Neuron (in vitro differentiated cells): ENCODE data around the gene NTF3.

ENCODE experiments used
- H2AFZ ChIP-seq: one replicate; pipeline ENCODE4 v1.6.1; 2013; ENCODE audit warnings: low read depth, mild to moderate bottlenecking, inconsistent platforms, low read length, moderate library complexity
- H3K27me3 ChIP-seq: one replicate; pipeline ENCODE4 v1.6.1; 2013; ENCODE audit warnings: low read length; ENCODE audit not compliant: insufficient read depth
- H3K36me3 ChIP-seq: one replicate; pipeline ENCODE4 v1.6.1; 2013; ENCODE audit warnings: low read length; ENCODE audit not compliant: insufficient read depth
- H3K4me1 ChIP-seq: one replicate; pipeline ENCODE4 v1.6.1; 2013; ENCODE audit warnings: low read length; ENCODE audit not compliant: insufficient read depth
- H3K4me3 ChIP-seq: 2 replicates; pipeline ENCODE4 v1.5.1; 2013; ENCODE audit warnings: mild to moderate bottlenecking, low read length, moderate library complexity
- H3K9me3 ChIP-seq: one replicate; pipeline ENCODE4 v1.6.1; 2013; ENCODE audit warnings: low read length

The NTF3 gene

GRCh38 chr12:5437182-5437583 is 5.3 kb downstream of the NTF3 start:
- Histone ChIP-seq H3K9me3 (no peaks in the 10 kb centered on the region), H3K27me3 (peaks cover 42% of the 10 kb centered on the region), H3K4me1 (peaks cover 22% of the 10 kb centered on the region), H3K36me3 (no peaks in the 10 kb centered on the region), H3K4me3 (no peak overlapping the region), H2AFZ (no peak overlapping the region)

GRCh38 chr12:5437589-5437988 is 5.7 kb downstream of the NTF3 start:
- H2AFZ ChIP-seq: no peak overlapping the region
- H3K9me3 ChIP-seq: no peaks in the 10 kb centered on the region
- peaks cover 18% of the 10 kb centered on the region for H3K4me1 ChIP-seq
- H3K36me3 ChIP-seq: no peaks in the 10 kb centered on the region
- peaks cover 38% of the 10 kb centered on the region for H3K27me3 ChIP-seq
- H3K4me3 ChIP-seq: no peak overlapping the region

- Histone ChIP-seq H3K36me3 (no peaks in the 10 kb centered on the region), H2AFZ (no peak overlapping the region), H3K27me3 (peaks cover 28% of the 10 kb centered on the region), H3K9me3 (no peaks in the 10 kb centered on the region), H3K4me3 (no peak overlapping the region), H3K4me1 (peaks cover 7% of the 10 kb centered on the region)
These were observed 6.8 kb downstream of the NTF3 start for GRCh38 chr12:5438671-5439200.

GRCh38 chr12:5439371-5439771 is 7.5 kb downstream of the NTF3 start:
- peaks cover 21% of the 10 kb centered on the region for H3K27me3 ChIP-seq
- no peaks in the 10 kb centered on the region for H3K36me3 ChIP-seq
- H3K9me3 ChIP-seq: no peaks in the 10 kb centered on the region
- peaks cover 4% of the 10 kb centered on the region for H3K4me1 ChIP-seq
- H2AFZ ChIP-seq: no peak overlapping the region
- no peak overlapping the region for H3K4me3 ChIP-seq

- H3K4me1 ChIP-seq: peaks cover 4% of the 10 kb centered on the region
- H3K27me3 ChIP-seq: peaks cover 16% of the 10 kb centered on the region
- H3K9me3 ChIP-seq: no peaks in the 10 kb centered on the region
- H3K4me3 ChIP-seq: no peak overlapping the region
- H2AFZ ChIP-seq: no peak overlapping the region
- H3K36me3 ChIP-seq: no peaks in the 10 kb centered on the region
These were observed 7.9 kb downstream of the NTF3 start for GRCh38 chr12:5439788-5440300.

GRCh38 chr12:5440978-5441377 is 9.1 kb downstream of the NTF3 start:
- Histone ChIP-seq H3K9me3 (no peaks in the 10 kb centered on the region), H3K27me3 (peaks cover 5% of the 10 kb centered on the region), H3K4me3 (no peak overlapping the region), H3K36me3 (no peaks in the 10 kb centered on the region), H3K4me1 (peaks cover 4% of the 10 kb centered on the region), H2AFZ (no peak overlapping the region)

GRCh38 chr12:5441497-5442236 is 9.8 kb downstream of the NTF3 start:
- no peak overlapping the region for H3K4me3 ChIP-seq
- H3K27me3 ChIP-seq: peaks cover 2% of the 10 kb centered on the region
- H2AFZ ChIP-seq: no peak overlapping the region
- no peaks in the 10 kb centered on the region for H3K36me3 ChIP-seq
- H3K4me1 ChIP-seq: peaks cover 4% of the 10 kb centered on the region
- H3K9me3 ChIP-seq: no peaks in the 10 kb centered on the region

- H3K27me3 ChIP-seq: peaks cover 2% of the 10 kb centered on the region
- H3K9me3 ChIP-seq: no peaks in the 10 kb centered on the region
- no peaks in the 10 kb centered on the region for H3K36me3 ChIP-seq
- no peak overlapping the region for H3K4me3 ChIP-seq
- peaks cover 4% of the 10 kb centered on the region for H3K4me1 ChIP-seq
- H2AFZ ChIP-seq: no peak overlapping the region
These were observed 10.5 kb downstream of the NTF3 start for GRCh38 chr12:5442251-5443006.

- no peak overlapping the region for H3K4me3 ChIP-seq
- peaks cover 4% of the 10 kb centered on the region for H3K4me1 ChIP-seq
- H2AFZ ChIP-seq: no peak overlapping the region
- H3K36me3 ChIP-seq: no peaks in the 10 kb centered on the region
- no peaks in the 10 kb centered on the region for H3K9me3 ChIP-seq
- H3K27me3 ChIP-seq: no peaks in the 10 kb centered on the region
These were observed 12.6 kb downstream of the NTF3 start for GRCh38 chr12:5444520-5444919.

GRCh38 chr12:5447320-5447719 is 15.4 kb downstream of the NTF3 start:
- Histone ChIP-seq H3K27me3 (no peaks in the 10 kb centered on the region), H3K4me1 (no peaks in the 10 kb centered on the region), H3K36me3 (no peaks in the 10 kb centered on the region), H2AFZ (no peak overlapping the region), H3K9me3 (no peaks in the 10 kb centered on the region), H3K4me3 (no peak overlapping the region)

GRCh38 chr12:5451251-5451650 is 19.3 kb downstream of the NTF3 start:
- no peak overlapping the region for H3K4me3 ChIP-seq

GRCh38 chr12:5452569-5452968 is 20.7 kb downstream of the NTF3 start:
- Histone ChIP-seq H3K4me3 (no peak overlapping the region), H3K27me3 (no peaks in the 10 kb centered on the region)

More at GRCh38 chr12:5451251-5451650, 19.3 kb downstream of the NTF3 start:
- Histone ChIP-seq H3K9me3 (no peaks in the 10 kb centered on the region), H3K36me3 (no peaks in the 10 kb centered on the region), H3K4me1 (no peaks in the 10 kb centered on the region), H2AFZ (no peak overlapping the region), H3K27me3 (no peaks in the 10 kb centered on the region)

GRCh38 chr12:5453466-5453865 is 21.6 kb downstream of the NTF3 start:
- Histone ChIP-seq H2AFZ (no peak overlapping the region), H3K4me3 (no peak overlapping the region), H3K9me3 (no peaks in the 10 kb centered on the region), H3K4me1 (no peaks in the 10 kb centered on the region), H3K36me3 (no peaks in the 10 kb centered on the region), H3K27me3 (no peaks in the 10 kb centered on the region)

More at GRCh38 chr12:5452569-5452968, 20.7 kb downstream of the NTF3 start:
- Histone ChIP-seq H2AFZ (no peak overlapping the region), H3K9me3 (no peaks in the 10 kb centered on the region), H3K36me3 (no peaks in the 10 kb centered on the region), H3K4me1 (no peaks in the 10 kb centered on the region)
